Measurements from ENCODE around the gene CDH20. TPM values are rescaled to one million over a fixed set of nuclear protein-coding genes. Genes with fewer than 3 reads are reported as not detected.

The CDH20 gene
- total and polyA plus RNA-seq, 4 experiments from 2014 or later = not detected

DNA sequence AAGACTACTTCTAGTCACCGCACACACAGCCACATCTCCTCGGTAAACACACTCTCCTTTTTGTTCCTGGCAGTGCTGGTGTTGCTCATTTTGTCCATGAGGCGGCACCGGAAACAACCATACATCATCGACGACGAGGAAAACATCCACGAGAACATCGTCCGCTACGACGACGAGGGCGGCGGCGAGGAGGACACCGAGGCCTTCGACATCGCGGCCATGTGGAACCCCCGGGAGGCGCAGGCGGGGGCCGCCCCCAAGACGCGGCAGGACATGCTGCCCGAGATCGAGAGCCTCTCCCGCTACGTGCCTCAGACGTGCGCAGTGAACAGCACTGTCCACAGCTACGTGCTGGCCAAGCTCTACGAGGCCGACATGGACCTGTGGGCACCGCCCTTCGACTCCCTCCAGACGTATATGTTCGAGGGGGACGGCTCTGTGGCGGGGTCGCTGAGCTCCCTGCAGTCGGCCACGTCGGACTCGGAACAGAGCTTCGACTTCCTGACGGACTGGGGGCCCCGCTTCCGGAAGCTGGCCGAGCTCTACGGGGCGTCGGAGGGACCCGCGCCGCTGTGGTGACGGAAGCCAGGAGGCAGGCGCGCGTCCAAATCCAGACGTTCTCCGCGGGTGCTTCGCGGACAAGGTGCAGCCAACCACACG, 221.0 kb downstream of the CDH20 start:
- CTCF ChIA-PET (ENCODE audit: partially characterized antibody) = interaction anchor here (1.3 kb wide), 1 partner anchor 43 kb away, joined by 3 read pairs; no protein-coding TSS in a partner anchor

DNA sequence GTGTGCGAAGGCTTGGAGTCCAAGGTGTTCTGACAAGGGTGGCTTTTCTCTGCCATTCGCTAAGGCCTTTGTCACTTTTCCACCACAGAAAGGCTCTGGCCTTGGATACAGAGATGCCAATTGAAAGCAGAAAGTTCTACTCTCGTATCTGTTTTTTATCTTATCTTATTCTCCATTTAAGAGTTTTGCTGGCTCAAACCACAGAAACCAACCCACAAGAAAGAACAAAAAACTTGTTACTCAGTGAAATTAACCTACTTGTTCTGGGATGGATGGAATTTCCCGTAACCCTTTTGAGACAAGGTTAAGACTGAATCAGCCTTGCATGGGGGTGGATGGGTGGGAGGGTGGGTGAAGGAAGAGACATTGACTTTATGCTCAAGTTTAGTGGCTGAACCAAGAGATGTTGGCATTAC, 221.7 kb downstream of the CDH20 start:
- Mint-ChIP-seq H3K4me1 (peaks cover 0 to 8% (median 1%) of the 10 kb centered on the region in 4 donors), H3K27ac (peak overlapping the region in 2 of 7 donors; percentile 35 to 38), H3K36me3 (no peaks in the 10 kb centered on the region), H3K27me3 (no peaks in the 10 kb centered on the region), H3K9me3 (peaks cover 0 to 9% (median 0%) of the 10 kb centered on the region in 8 donors), H3K4me3 (peak overlapping the region in 7 of 8 donors; percentile 41 to 79 (median 51))
- no peaks in the 10 kb centered on the region for H3K36me3 ChIP-seq (ENCODE audit: insufficient read depth, low read length)
- H3K4me1 ChIP-seq (ENCODE audit: insufficient read depth, low read length) = no peaks in the 10 kb centered on the region
- DNase-seq = no peak
- H3K9me3 ChIP-seq (ENCODE audit: control insufficient read depth in 1 of 2, low read length in 2 of 2) = no peaks in the 10 kb centered on the region
- no peak overlapping the region for H3K27ac ChIP-seq (ENCODE audit: low read depth, low read length)
- no peak overlapping the region for H3K4me3 ChIP-seq (ENCODE audit: low read length in 2 of 2)
- ChIA-PET CTCF (ENCODE audit: partially characterized antibody) (no interaction called here), POLR2A (ENCODE audit: partially characterized antibody) (no interaction called here)
- intact Hi-C loops (cut with micrococcal nuclease) = loop anchor here (5.0 kb wide), 1 partner anchor 337 kb away; the partner anchor contains the start of gene RNF152
- no peaks in the 10 kb centered on the region for H3K27me3 ChIP-seq (ENCODE audit: insufficient read depth, low read length)

More for the DNA sequence above, 221.0 kb downstream of the CDH20 start:
- Mint-ChIP-seq H3K9me3 (peaks cover 0 to 9% (median 0%) of the 10 kb centered on the region in 8 donors), H3K4me1 (peaks cover 0 to 8% (median 1%) of the 10 kb centered on the region in 4 donors), H3K27me3 (peaks cover 0 to 2% of the 10 kb centered on the region in 2 donors), H3K4me3 (peak overlapping the region; percentile 47 to 79 (median 68)), H3K36me3 (no peaks in the 10 kb centered on the region), H3K27ac (peak overlapping the region in 4 of 7 donors; percentile 36 to 59 (median 46))
- POLR2A ChIA-PET (ENCODE audit: partially characterized antibody) = no interaction called here
- peak in 3 of 5 donors; percentile 15 to 29 (median 20) for DNase-seq
- Histone ChIP-seq H3K27me3 (ENCODE audit: insufficient read depth, low read length) (no peaks in the 10 kb centered on the region), H3K4me3 (ENCODE audit: low read length in 2 of 2) (no peak overlapping the region), H3K4me1 (ENCODE audit: insufficient read depth, low read length) (no peaks in the 10 kb centered on the region), H3K36me3 (ENCODE audit: insufficient read depth, low read length) (no peaks in the 10 kb centered on the region), H3K27ac (ENCODE audit: low read depth, low read length) (no peak overlapping the region), H3K9me3 (ENCODE audit: control insufficient read depth in 1 of 2, low read length in 2 of 2) (no peaks in the 10 kb centered on the region)
- intact Hi-C loops (cut with micrococcal nuclease) = loop anchor here (5.0 kb wide), 1 partner anchor 338 kb away; the partner anchor contains the start of gene RNF152

DNA sequence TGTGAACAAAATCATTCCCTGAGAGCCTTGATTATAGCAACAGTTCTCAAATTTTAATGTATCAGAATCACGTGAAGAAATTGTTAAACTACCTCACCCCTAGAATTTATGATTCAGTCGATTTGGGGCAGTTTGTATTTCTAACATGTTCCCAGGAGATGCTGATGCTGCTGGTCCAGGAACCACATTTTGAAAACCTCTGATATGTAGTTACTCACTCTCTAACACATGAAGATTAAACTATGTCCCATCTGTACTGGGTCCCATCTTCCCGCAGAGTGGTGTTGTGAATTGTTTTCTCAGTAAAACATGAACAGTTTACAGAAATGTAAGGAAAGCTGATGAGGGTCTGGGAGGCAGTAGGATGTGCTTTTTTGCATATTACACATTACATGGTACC, 223.1 kb downstream of the CDH20 start:
- Histone ChIP-seq H3K27ac (ENCODE audit: low read depth, low read length) (no peak overlapping the region), H3K4me3 (ENCODE audit: low read length in 2 of 2) (no peak overlapping the region), H3K9me3 (ENCODE audit: control insufficient read depth in 1 of 2, low read length in 2 of 2) (no peaks in the 10 kb centered on the region), H3K4me1 (ENCODE audit: insufficient read depth, low read length) (no peaks in the 10 kb centered on the region), H3K36me3 (ENCODE audit: insufficient read depth, low read length) (no peaks in the 10 kb centered on the region), H3K27me3 (ENCODE audit: insufficient read depth, low read length) (no peaks in the 10 kb centered on the region)
- POLR2A ChIA-PET (ENCODE audit: partially characterized antibody) = no interaction called here
- Mint-ChIP-seq H3K27ac (no peak overlapping the region), H3K27me3 (peaks cover 0 to 1% of the 10 kb centered on the region in 2 donors), H3K4me3 (no peak overlapping the region), H3K9me3 (peaks cover 0 to 12% (median under 1%) of the 10 kb centered on the region in 8 donors), H3K36me3 (no peaks in the 10 kb centered on the region), H3K4me1 (peaks cover 0 to 8% (median 1%) of the 10 kb centered on the region in 4 donors)
- intact Hi-C loops (cut with micrococcal nuclease) = no loop called here
- CTCF ChIA-PET (ENCODE audit: partially characterized antibody) = no interaction called here
- DNase-seq = no peak

DNA sequence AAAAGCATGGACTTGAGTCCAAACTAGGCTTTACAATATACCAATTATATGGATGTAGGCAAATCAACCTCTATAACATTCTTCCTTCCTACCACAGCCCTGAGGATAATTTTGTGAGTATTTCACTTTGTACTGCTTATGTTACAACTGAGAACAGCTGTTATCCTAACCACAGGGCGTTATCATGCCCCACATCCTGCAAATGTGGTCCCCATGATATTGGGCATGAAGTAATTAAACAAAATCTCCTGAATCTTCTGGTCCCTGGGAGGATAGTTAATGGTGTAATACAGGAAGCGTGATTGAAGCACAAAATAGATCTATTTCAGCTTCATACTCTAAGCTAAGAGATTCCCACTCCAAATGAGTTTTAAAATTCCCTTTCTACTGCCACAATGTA, 223.6 kb downstream of the CDH20 start:
- DNase-seq = no peak
- Histone ChIP-seq H3K4me1 (ENCODE audit: insufficient read depth, low read length) (no peaks in the 10 kb centered on the region), H3K9me3 (ENCODE audit: control insufficient read depth in 1 of 2, low read length in 2 of 2) (no peaks in the 10 kb centered on the region), H3K27me3 (ENCODE audit: insufficient read depth, low read length) (no peaks in the 10 kb centered on the region), H3K36me3 (ENCODE audit: insufficient read depth, low read length) (no peaks in the 10 kb centered on the region), H3K27ac (ENCODE audit: low read depth, low read length) (no peak overlapping the region), H3K4me3 (ENCODE audit: low read length in 2 of 2) (no peak overlapping the region)
- Mint-ChIP-seq H3K9me3 (peaks cover 0 to 12% (median 1%) of the 10 kb centered on the region in 8 donors), H3K36me3 (no peaks in the 10 kb centered on the region), H3K4me1 (peaks cover 0 to 8% (median 1%) of the 10 kb centered on the region in 4 donors), H3K27me3 (peaks cover 0 to 1% of the 10 kb centered on the region in 2 donors), H3K4me3 (no peak overlapping the region), H3K27ac (no peak overlapping the region)
- intact Hi-C loops (cut with micrococcal nuclease) = no loop called here
- CTCF ChIA-PET (ENCODE audit: partially characterized antibody) = no interaction called here
- POLR2A ChIA-PET (ENCODE audit: partially characterized antibody) = no interaction called here

DNA sequence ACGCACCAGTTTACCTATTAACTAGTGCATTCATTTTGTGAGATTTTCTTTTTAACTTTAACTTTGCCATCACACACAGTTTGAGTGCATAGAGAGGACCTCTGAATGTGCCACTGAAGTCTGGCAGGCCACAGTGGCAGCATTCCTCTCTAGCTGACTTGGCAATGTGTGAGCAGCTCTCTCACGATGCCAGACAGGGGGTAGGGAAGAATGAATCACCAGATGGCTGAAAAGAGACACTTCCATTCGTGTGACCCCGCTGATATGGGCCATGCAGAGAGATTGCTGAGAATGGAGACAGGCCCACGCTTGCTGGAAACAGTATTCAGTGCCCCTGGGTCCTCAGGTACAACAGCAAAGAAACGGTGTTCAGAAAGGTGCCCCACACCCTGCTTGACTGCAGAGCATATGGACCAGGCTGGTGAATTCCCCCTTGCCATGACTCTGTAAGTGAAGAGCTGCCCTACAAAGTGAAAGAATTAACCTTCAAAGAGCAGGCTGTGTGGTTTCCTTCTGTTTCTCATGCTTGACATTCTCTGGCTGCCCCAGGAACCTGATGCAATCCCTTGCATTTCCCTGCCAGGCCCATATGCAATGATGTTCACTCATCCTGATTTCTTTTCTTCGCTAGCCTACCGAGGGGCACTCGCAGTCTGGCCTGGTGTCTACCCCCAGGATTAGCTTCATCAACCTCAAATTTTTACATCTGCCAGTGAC, 236.1 kb downstream of the CDH20 start:
- intact Hi-C loops (cut with micrococcal nuclease) = no loop called here
- no peak overlapping the region for H3K4me3 ChIP-seq (ENCODE audit: low read length in 2 of 2)
- Mint-ChIP-seq H3K27ac (no peak overlapping the region), H3K9me3 (peaks cover 0 to 13% (median 5%) of the 10 kb centered on the region in 8 donors), H3K36me3 (no peaks in the 10 kb centered on the region), H3K27me3 (peaks cover 10 to 15% of the 10 kb centered on the region in 2 donors), H3K4me1 (no peaks in the 10 kb centered on the region), H3K4me3 (no peak overlapping the region)
- DNase-seq = no peak
- CTCF ChIA-PET (ENCODE audit: partially characterized antibody) = interaction anchor here (1.3 to 1.5 kb wide), 2 partner anchors 10 to 13 kb away, joined by 3 to 4 read pairs; no protein-coding TSS in a partner anchor
- H3K27ac ChIP-seq (ENCODE audit: low read depth, low read length) = no peak overlapping the region
- H3K27me3 ChIP-seq (ENCODE audit: insufficient read depth, low read length) = no peaks in the 10 kb centered on the region
- H3K9me3 ChIP-seq (ENCODE audit: control insufficient read depth in 1 of 2, low read length in 2 of 2) = no peaks in the 10 kb centered on the region
- POLR2A ChIA-PET (ENCODE audit: partially characterized antibody) = no interaction called here
- H3K4me1 ChIP-seq (ENCODE audit: insufficient read depth, low read length) = no peaks in the 10 kb centered on the region
- H3K36me3 ChIP-seq (ENCODE audit: insufficient read depth, low read length) = no peaks in the 10 kb centered on the region

DNA sequence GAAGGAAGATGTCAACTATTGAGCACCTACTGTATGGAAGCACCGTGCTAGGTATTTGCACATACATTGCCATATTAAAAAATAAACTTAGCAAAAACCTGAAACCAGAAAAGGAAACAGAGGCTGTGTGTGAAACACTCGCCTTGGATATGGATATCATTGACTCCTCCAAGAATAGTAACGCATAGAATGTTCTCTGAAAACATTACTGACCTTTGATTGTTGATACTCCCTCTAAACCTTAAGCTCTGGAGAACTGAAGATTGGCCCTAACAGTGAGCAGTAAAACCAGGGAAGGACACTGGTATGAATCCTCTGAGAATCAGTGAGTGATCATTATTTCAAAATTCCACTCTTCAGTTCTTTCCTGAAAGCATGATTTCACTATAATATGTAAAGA, 236.8 kb downstream of the CDH20 start:
- no peaks in the 10 kb centered on the region for H3K27me3 ChIP-seq (ENCODE audit: insufficient read depth, low read length)
- Mint-ChIP-seq H3K4me3 (no peak overlapping the region), H3K9me3 (peaks cover 0 to 12% (median 4%) of the 10 kb centered on the region in 8 donors), H3K27ac (no peak overlapping the region), H3K4me1 (no peaks in the 10 kb centered on the region), H3K36me3 (no peaks in the 10 kb centered on the region), H3K27me3 (peaks cover 10 to 16% of the 10 kb centered on the region in 2 donors)
- H3K4me1 ChIP-seq (ENCODE audit: insufficient read depth, low read length) = no peaks in the 10 kb centered on the region
- DNase-seq = no peak
- H3K9me3 ChIP-seq (ENCODE audit: control insufficient read depth in 1 of 2, low read length in 2 of 2) = no peaks in the 10 kb centered on the region
- POLR2A ChIA-PET (ENCODE audit: partially characterized antibody) = no interaction called here
- no peaks in the 10 kb centered on the region for H3K36me3 ChIP-seq (ENCODE audit: insufficient read depth, low read length)
- intact Hi-C loops (cut with micrococcal nuclease) = no loop called here
- CTCF ChIA-PET (ENCODE audit: partially characterized antibody) = interaction anchor here (1.3 to 1.5 kb wide), 2 partner anchors 9 to 12 kb away, joined by 3 to 4 read pairs; no protein-coding TSS in a partner anchor
- no peak overlapping the region for H3K27ac ChIP-seq (ENCODE audit: low read depth, low read length)
- no peak overlapping the region for H3K4me3 ChIP-seq (ENCODE audit: low read length in 2 of 2)

DNA sequence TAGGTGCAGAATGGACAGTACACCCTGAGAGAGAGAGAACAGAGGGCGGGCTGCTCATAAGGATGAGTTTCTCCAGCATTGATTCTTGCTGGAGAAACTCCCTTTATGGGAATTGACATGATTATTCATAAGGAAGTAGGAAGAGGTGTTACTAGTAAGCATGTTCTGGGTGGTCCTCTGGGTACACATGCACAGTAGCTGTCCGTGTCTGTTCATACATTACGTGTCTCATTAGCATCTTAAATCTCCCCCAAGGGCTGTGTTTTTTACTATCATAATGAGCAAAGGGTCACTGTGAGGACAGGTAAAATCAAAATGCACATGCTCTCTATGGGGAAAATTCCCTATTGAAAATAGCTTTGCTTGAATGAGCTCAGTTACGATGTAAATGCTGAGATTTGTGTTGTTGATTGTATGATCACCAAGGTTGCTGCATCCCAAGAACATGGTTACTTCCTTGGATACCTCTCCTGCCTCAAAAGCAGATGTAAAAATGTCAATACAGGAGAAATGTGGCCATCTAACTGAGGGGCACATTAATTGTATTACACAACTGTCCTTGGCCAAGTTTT, 238.9 kb downstream of the CDH20 start:
- Histone ChIP-seq H3K36me3 (ENCODE audit: insufficient read depth, low read length) (no peaks in the 10 kb centered on the region), H3K4me1 (ENCODE audit: insufficient read depth, low read length) (no peaks in the 10 kb centered on the region), H3K27ac (ENCODE audit: low read depth, low read length) (no peak overlapping the region), H3K9me3 (ENCODE audit: control insufficient read depth in 1 of 2, low read length in 2 of 2) (no peaks in the 10 kb centered on the region), H3K4me3 (ENCODE audit: low read length in 2 of 2) (no peak overlapping the region), H3K27me3 (ENCODE audit: insufficient read depth, low read length) (no peaks in the 10 kb centered on the region)
- Mint-ChIP-seq H3K4me3 (no peak overlapping the region), H3K4me1 (no peaks in the 10 kb centered on the region), H3K9me3 (peaks cover 0 to 12% (median 4%) of the 10 kb centered on the region in 8 donors), H3K27me3 (peaks cover 14 to 23% of the 10 kb centered on the region in 2 donors), H3K27ac (no peak overlapping the region), H3K36me3 (no peaks in the 10 kb centered on the region)
- intact Hi-C loops (cut with micrococcal nuclease) = no loop called here
- CTCF ChIA-PET (ENCODE audit: partially characterized antibody) = interaction anchor here (1.1 to 1.2 kb wide), 2 partner anchors 20 to 23 kb away, joined by 3 to 4 read pairs; no protein-coding TSS in a partner anchor
- DNase-seq = no peak
- POLR2A ChIA-PET (ENCODE audit: partially characterized antibody) = no interaction called here
